Measurements from ENCODE around the gene EDAR.

EDAR gene

DNA sequence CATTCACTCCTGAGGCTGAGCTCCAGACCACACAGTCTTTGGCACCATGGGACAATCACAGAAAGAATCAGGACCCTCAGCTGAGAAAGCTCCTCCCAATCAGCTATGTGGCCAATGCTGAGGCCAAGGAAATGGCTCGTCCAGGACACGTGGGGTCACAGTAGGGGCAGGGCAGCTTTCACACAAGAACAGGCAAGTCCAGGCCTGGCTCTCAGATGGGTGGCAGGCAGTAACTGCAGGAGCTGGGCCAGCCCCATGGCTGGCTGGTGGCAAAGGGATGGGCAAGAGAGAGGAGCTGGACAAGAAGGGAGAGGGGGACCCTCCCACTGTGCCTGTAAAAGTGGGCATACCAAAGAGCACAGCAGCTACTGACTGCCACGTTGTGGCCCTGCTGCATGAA, 12.2 kb upstream of the EDAR start:
- DNase-seq (ENCODE audit: low read depth in 2 of 2) = no peak

DNA sequence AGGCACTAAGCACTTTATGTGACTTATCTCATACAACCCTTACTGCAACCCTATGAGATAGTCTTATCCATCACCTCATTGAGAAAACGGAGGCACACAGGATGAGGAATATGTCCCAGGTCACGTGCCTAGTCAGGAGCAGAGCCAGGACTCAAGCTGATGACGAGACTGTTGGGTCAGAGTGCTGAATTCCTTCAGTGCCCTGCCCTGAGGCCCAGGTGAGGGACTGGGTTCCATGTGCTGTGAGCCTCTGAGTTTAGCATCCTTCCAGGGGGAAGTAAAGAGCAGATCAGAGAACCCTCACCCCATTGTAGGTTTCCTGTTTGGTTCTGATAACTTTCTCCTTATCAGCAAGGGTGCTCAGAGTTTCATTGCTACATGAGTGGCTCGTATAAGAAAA, 11.7 kb upstream of the EDAR start:
- DNase-seq (ENCODE audit: low read depth in 2 of 2) = no peak

GRCh38 chr2:108998911-108999310, 9.9 kb upstream of the EDAR start:
- DNase-seq (ENCODE audit: low read depth in 2 of 2) = no peak

DNA sequence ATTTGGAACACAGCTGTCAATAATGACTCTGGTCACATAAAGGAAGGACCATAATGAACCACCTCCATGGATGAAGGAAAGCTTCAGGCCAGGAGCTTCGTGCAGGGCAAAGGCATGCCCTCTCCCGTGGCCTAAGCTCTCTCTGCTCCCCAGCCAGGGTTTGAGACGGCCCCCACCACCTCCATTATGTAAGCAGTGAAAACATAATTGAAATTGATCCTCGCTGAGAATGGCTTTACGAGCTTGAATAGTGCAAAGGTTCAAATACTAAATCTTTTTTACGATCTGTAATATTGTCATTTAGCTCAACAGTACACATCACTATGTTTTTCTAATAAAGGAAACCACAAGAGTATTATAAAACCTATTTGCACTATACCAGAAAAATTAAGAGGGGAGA, 5.2 kb upstream of the EDAR start:
- DNase-seq (ENCODE audit: low read depth in 2 of 2) = no peak

GRCh38 chr2:108993095-108993937, 4.3 kb upstream of the EDAR start:
- no peak for DNase-seq (ENCODE audit: low read depth in 2 of 2)

DNA sequence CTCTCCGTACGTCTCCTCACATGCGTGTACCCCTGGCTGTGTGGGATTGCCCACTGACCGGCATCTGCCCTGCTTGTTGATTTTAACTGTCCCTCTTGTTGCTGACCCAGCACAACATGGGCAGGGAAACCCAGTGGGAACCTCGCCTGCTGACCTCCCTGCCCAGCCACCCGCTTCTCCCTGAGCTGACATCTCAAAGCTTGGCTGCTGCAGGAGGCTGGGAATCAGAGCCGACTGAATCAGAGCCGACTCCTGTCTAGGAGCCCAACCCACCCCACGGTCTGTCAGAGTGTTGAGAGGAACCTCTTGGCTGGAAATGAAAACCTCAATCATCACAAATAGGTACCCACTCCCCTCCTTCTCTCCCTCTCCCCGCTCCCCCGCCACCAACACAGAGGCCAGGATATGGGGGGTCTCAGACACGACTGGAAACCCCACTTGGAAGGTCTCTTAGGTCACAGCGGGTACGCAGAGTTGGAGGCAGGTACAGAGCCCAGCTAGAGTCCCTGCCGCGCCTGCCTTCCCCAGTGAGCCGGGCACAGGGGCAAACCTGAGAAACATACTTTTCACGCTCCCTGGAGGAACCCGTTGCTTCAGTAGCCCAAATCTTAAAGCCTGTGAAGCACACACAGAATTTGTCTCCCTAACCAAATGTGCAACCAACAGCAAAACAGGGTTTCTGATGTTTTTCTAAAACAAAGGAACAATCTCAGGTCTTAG, 784 bp downstream of the EDAR start:
- DNase-seq (ENCODE audit: low read depth in 2 of 2) = no peak

DNA sequence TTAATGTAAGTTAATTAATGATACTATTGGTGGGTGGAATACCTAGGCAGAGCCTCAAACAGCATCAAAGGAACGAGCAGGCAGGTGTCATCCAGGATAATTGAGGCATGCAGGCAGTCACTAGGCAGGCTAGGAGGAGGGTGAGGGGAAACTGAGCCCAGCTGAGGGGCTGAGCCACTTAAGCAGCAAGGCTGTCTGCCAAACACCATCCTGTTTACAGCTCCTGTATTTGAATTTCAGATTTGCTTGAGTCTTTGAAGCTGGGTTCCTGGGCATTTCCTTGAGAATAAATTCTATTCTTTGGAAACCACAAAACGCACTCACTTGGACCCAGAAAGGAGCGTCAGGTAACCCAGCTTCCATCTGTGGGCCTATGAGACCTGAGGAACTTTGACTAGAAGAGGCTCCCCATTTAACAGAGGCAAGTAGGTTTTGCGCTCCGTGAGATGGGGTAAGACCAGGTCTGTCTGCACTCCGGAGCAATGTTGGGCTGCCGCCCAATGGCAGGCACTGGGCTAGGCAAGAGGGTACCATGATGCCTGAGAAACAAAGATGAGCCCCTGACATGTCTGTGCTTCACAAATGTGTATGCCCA, 2.0 kb downstream of the EDAR start:
- DNase-seq (ENCODE audit: low read depth in 2 of 2) = no peak

DNA sequence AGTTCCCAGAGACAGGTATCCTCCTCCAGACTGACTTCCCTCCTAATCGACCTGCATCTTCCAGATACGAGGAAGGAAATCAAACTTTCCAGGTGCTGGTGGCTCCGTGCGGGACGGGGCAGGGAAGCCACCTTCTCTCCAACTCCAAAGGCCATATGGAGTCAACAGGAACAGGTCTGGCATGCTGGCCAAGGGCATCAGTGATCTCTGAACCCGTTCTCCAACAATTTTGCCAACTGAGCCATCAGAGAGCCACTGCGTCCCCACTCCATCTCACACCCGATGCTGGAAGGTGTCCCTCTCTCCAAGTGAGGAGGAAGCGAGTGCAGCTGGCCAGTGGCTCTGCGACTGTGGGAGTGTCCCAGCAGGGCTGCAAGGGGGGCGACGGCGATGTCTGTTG, 5.4 kb downstream of the EDAR start:
- DNase-seq (ENCODE audit: low read depth in 2 of 2) = no peak

DNA sequence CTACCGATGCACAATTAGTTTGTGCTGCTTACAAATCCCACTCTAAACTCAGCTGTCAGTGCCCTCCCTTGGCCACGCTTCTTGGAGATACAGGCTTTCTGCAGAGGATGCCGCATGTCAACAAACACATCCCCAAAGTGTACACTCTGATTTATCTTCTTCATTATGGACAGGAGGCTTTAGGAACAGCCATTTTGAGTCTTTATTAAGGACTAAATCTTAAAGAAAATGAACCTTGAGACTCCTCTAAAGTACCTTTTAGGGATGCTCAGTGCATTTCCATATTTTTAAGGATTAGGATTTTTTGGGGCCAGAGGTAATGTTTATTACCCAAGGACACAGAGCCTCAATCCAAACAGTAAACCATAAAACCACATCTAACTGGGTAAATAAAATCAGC, 6.0 kb downstream of the EDAR start:
- DNase-seq (ENCODE audit: low read depth in 2 of 2) = no peak

GRCh38 chr2:108982259-108982679, 6.8 kb downstream of the EDAR start:
- DNase-seq (ENCODE audit: low read depth in 2 of 2) = no peak

DNA sequence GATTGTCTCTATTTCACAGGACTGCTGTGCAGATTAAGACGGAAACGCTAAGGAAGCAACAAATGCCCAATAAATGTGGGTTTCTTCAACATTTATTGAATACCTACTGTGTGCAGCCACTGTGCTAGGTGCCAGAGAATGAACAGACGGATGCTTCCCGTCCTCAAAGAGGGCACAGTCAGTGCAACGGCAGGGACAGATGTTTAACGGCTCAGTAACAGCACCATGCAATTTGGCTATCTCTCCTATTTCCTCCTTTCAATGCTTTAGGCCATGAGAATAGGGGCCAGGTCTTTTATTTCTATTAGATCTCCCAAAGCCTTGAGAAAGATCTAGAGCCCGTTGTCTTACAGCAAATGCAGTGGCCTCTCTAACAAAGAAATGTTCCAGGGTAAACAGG, 7.2 kb downstream of the EDAR start:
- no peak for DNase-seq (ENCODE audit: low read depth in 2 of 2)

DNA sequence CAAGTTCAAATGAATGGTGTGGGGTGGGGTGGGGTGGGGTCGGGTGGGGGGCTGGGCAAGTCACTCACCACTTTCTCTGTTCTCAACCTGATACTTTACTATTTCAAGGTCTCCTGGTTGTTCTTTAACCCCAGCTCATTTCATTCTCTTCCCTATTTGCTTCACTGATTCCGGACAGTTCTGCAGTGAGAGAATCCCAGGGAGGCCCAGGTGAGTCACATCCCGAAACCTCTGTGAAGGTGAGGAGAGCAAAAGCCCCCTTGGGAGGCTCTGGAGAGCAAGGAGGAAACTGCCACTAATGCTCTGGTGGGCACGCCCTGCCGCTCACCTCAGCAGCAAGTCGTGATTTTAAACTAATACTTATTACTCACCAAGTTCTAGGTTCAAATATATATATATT, 8.9 kb downstream of the EDAR start:
- no peak for DNase-seq (ENCODE audit: low read depth in 2 of 2)

- no peak for DNase-seq (ENCODE audit: low read depth in 2 of 2)
Measured at GRCh38 chr2:108979461-108979860, 9.6 kb downstream of the EDAR start.

DNA sequence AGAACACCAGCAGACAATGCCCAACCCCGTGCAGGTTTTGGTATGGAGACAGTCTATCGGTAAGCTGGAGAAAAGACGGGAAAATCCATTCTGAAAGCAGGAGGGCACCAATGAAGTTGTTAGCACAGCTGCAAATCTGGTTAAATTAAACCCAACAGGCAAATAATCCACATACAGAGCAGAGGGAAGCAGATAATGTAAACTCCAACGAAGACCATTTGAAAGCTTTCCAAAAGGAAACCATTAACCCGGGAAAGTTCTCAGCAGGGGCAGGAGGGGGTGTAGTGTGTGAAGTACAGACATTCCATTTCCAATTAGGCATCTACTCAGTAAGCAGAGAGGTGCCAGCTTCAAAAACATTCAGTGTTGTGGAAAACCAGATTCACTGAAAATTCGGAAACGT, 10.3 kb downstream of the EDAR start:
- DNase-seq (ENCODE audit: low read depth in 2 of 2) = no peak

DNA sequence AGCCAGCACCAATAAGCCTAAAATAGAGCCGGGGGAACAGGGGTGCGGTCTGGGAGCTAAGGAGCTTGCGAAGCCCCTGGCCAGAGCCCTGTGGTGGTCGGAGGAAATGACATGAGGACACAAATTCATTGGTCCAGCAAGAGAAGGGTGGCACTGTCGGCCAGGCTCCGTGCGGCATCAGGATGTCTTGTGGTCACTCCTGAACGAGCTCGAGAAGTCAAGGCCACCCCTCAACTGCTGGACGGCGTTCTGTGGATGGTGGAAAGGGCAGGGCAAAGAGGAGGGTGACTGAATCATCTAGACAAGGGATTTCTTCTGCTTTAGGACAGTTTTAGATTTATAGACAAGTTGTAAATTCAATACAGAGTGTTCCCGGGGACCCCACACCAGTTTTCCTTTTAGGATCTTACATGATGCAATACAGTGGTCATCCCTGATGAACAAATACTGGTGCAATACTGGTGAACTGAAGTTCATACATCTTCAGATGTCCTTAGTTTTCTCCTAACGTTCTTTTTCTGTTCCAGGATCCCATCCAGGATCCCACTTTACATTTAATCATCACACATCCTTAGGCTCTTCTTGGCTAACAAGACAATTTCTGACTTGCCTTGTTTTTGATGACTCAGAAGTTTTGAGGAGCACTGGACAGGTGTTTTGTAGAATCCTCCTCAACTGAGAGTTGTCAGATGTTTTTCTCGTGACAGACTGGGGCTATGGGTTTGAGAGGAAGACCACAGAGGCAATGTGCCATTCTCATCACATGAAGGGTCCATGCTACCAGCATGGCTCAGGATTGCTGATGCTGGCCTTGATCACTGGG, 13.2 kb downstream of the EDAR start:
- DNase-seq (ENCODE audit: low read depth in 2 of 2) = no peak

GRCh38 chr2:108974674-108975073, 14.3 kb downstream of the EDAR start:
- DNase-seq (ENCODE audit: low read depth in 2 of 2) = no peak

- no peak for DNase-seq (ENCODE audit: low read depth in 2 of 2)
Measured at GRCh38 chr2:108972663-108973062, 16.4 kb downstream of the EDAR start.

- DNase-seq (ENCODE audit: low read depth in 2 of 2) = no peak
Measured at GRCh38 chr2:108971661-108972566, 17.1 kb downstream of the EDAR start.

DNA sequence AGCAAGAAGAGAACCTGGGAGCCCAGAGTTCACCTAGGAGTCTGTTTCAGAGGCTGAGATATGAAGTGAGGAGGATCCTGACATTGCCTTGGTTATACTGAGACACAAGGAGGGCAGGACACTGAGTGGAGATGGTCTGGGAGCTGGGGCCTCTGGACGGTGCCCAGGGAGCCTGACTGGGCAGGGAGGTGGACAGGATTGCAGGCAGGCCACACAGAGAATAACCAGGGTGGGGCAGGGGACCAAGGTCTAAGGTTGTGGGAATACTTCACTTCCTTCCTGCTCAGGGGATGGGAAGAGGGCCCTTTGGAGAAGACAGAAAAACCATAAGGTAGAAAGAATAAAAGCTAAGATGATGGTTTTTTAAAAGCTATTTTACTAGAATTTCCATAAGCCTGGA, 18.7 kb downstream of the EDAR start:
- DNase-seq (ENCODE audit: low read depth in 2 of 2) = no peak

- DNase-seq (ENCODE audit: low read depth in 2 of 2) = no peak
Measured at GRCh38 chr2:108969856-108970255, 19.2 kb downstream of the EDAR start.

DNA sequence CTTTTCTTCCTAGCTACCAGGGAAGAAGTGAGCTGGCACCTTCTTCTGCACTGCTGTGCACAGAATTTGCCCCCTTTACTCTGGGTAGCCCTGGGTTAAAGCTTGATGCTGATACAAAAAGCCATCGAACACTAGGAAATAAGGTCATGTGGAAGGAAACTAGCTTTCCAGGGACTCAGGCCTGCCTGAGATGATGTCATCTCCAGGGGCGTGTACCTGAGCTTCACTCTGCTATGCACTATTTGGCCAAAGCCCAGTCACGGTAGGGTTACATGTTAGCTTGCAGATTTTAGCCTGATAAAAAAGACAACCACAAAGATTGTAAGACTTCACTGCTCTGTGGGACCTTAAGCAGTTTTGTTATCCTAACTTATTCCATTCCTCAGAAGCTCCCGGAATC, 20.4 kb downstream of the EDAR start:
- no peak for DNase-seq (ENCODE audit: low read depth in 2 of 2)
